ENCODE data around the gene TMEM184C.

The TMEM184C gene

GRCh38 chr4:147617173-147617840 lies at the start of gene TMEM184C:
Gene TMEM184C, plus strand, starts transcription at chr4:147617397. Its CDS starts 560 bp downstream, at chr4:147617957.
- FAIRE-seq, result peak; percentile 74

GRCh38 chr4:147570616-147571015 lies 46.6 kb upstream of the TMEM184C start:
- DNase-seq (ENCODE audit: low spot score) (no peak), FAIRE-seq (no peak)

More at GRCh38 chr4:147617173-147617840, at the start of gene TMEM184C:
- DNase-seq (ENCODE audit: low spot score), result peak; percentile 70

- no peak for FAIRE-seq
- DNase-seq (ENCODE audit: low spot score), result no peak
Measured at GRCh38 chr4:147571036-147571770, 46.0 kb upstream of the TMEM184C start.

- DNase-seq (ENCODE audit: low spot score) (no peak), FAIRE-seq (no peak)
Measured at GRCh38 chr4:147576084-147576483, 41.1 kb upstream of the TMEM184C start.

GRCh38 chr4:147578051-147578476 lies 39.1 kb upstream of the TMEM184C start:
- DNase-seq (ENCODE audit: low spot score), result peak; percentile 87
- FAIRE-seq, result peak; percentile 86

- FAIRE-seq (no peak), DNase-seq (ENCODE audit: low spot score) (no peak)
Measured at GRCh38 chr4:147578593-147578992, 38.6 kb upstream of the TMEM184C start.

GRCh38 chr4:147580396-147580795 lies 36.8 kb upstream of the TMEM184C start:
- no peak for FAIRE-seq
- no peak for DNase-seq (ENCODE audit: low spot score)

- DNase-seq (ENCODE audit: low spot score) (no peak), FAIRE-seq (no peak)
Measured at GRCh38 chr4:147581606-147582350, 35.4 kb upstream of the TMEM184C start.

- no peak for DNase-seq (ENCODE audit: low spot score)
- no peak for FAIRE-seq
Measured at GRCh38 chr4:147582386-147583060, 34.7 kb upstream of the TMEM184C start.

GRCh38 chr4:147583876-147584275 lies 33.3 kb upstream of the TMEM184C start:
- DNase-seq (ENCODE audit: low spot score) (no peak), FAIRE-seq (no peak)

- FAIRE-seq, result no peak
Measured at GRCh38 chr4:147586032-147586431, 31.2 kb upstream of the TMEM184C start.

GRCh38 chr4:147586637-147587036 lies 30.6 kb upstream of the TMEM184C start:
- DNase-seq (ENCODE audit: low spot score) (no peak), FAIRE-seq (no peak)

More at GRCh38 chr4:147586032-147586431, 31.2 kb upstream of the TMEM184C start:
- DNase-seq (ENCODE audit: low spot score), result no peak

GRCh38 chr4:147587041-147587440 lies 30.2 kb upstream of the TMEM184C start:
- FAIRE-seq (no peak), DNase-seq (ENCODE audit: low spot score) (no peak)

GRCh38 chr4:147589586-147589985 lies 27.6 kb upstream of the TMEM184C start:
- DNase-seq (ENCODE audit: low spot score), result no peak
- FAIRE-seq, result no peak

GRCh38 chr4:147590249-147590920 lies 26.8 kb upstream of the TMEM184C start:
- peak; percentile 55 for FAIRE-seq
- peak; percentile 20 for DNase-seq (ENCODE audit: low spot score)

- DNase-seq (ENCODE audit: low spot score) (no peak), FAIRE-seq (no peak)
Measured at GRCh38 chr4:147591106-147591505, 26.1 kb upstream of the TMEM184C start.

- FAIRE-seq (no peak), DNase-seq (ENCODE audit: low spot score) (no peak)
Measured at GRCh38 chr4:147594107-147594506, 23.1 kb upstream of the TMEM184C start.

GRCh38 chr4:147594578-147594977 lies 22.6 kb upstream of the TMEM184C start:
- FAIRE-seq, result no peak
- DNase-seq (ENCODE audit: low spot score), result no peak

- FAIRE-seq (no peak), DNase-seq (ENCODE audit: low spot score) (no peak)
Measured at GRCh38 chr4:147596377-147596776, 20.8 kb upstream of the TMEM184C start.

GRCh38 chr4:147596981-147597380 lies 20.2 kb upstream of the TMEM184C start:
- DNase-seq (ENCODE audit: low spot score) (no peak), FAIRE-seq (no peak)

GRCh38 chr4:147597561-147597960 lies 19.6 kb upstream of the TMEM184C start:
- no peak for FAIRE-seq
- DNase-seq (ENCODE audit: low spot score), result no peak
